Measurements from ENCODE around the gene RNF217. TPM values are rescaled to one million over a fixed set of nuclear protein-coding genes. Genes with fewer than 3 reads are reported as not detected.
"Not testable (repeated sequence)": the region's sequence is repeated elsewhere in the genome, so short reads cannot be mapped to it uniquely, and the experiment has no call there.

Gene RNF217
- total RNA-seq, 1 donor from 2014 or later: 21.8 TPM

DNA sequence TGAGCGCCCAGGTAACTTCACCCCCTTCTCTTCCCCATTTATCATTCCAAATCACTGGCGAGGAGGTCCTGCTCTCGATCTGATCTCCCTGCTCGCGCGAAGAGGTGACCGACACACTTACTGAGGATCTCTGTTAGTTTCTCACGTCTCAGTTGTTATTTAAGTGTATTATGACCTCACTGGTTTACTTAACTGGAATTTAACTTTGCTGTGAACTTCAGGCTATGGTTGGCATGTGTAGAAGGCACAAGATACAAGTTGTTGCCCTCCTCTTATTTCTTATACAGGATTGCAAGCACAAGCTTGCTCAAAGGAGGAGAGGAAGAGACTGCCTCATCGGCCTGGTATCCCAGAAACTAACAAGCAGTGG lies 1.2 kb downstream of the RNF217 start:
- ATAC-seq: peak; percentile 31

DNA sequence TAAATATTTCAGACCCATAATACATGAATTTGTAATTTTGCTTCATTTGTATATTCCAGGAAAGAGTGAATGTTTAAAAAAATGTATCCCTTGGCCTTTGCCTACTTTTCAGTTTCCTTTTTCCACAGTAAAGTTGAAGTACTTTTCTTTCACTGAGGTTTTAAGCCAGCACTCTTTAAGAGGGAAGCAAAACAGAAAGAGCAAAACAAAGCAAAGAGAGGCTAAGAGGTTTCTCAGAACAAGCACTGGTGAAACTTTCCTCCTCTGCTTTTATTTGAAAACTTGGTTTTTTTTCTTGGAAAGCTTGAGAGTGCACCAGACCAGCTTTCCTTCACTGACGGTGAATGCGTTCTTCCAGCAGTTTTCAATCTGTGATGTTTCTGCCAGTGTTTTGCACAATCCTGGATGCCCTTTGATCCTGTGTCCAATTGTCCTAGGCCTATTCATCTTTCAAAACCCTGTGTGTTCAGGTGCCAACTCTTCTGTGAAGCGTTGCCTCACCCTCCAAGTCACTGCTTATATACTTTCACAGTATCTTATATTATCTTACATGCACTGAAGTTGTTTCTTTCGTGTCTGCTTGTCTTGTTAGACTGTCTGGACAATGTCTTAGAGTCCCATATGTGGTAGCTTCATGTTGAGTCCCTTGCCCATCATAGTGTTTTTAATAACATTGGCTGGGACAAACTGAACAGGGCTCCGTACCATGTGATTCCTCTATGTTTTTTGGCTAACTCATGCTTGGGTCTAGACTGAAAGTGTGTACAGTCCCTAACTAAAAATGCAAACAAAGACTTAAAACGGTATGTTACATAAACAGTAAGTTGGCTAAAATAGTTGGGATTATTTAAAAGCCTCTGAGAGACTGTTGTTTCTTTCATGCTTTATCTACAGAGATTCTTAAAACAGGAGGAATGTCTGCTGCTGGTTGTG lies 1.9 kb downstream of the RNF217 start:
- no peak for ATAC-seq

DNA sequence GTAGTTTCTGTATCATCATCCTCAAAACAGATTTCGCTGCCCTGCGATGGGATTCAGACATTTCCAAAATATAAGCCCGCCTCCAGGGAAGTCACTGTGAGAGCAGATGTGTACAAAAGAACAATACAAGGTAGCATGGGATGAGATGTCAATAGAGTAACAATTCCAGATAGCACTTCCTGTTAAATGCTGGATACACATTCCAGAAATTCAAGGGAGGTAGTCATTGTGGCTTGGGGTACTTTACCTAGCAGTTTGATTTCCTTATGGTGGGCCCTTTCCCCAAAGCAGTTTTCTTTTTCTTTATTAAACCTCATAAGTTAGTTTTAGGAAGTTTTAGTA lies 2.5 kb downstream of the RNF217 start:
- no peak for ATAC-seq

DNA sequence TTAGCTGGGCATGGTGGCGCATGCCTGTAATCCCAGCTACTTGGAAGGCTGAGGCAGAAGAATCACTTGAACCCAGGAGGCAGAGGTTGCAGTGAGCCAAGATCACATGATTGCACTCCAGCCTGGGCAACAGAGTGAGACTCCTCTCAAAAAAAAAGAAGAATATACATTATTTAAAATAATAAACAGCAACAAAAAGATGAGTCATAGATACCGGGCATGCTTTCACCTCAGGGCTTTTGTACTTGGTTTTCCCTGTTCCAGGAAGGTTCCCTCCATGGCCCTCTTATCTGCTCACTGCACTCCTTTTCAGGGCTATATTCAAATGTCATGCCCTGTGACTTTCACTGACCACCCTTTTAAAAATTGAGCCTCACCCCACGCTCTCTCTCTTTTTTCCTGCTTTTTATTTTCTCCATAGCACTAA lies 3.2 kb downstream of the RNF217 start:
- ATAC-seq: not testable (repeated sequence)

GRCh38 chr6:124967444-124967843 lies 5.2 kb downstream of the RNF217 start:
- peak; percentile 37 for ATAC-seq

DNA sequence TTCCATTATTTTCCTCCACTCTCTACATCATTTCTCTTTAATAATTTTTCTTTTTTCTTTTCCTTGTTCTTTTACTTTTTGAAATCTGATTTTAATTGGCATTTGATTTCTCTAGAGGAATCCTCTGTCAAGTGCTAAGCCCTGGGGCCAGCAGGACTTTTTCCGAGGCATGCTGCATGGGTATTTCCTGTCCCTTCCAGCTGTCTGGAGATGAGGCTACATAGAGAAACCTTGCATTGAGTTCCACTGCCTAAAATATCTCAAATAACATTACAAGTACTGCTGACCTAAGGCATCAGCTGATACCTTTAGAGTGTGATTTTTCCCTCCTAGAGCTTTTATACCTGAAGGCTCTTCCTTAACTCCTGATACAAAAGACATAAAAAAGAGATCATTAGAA lies 6.2 kb downstream of the RNF217 start:
- ATAC-seq: no peak

DNA sequence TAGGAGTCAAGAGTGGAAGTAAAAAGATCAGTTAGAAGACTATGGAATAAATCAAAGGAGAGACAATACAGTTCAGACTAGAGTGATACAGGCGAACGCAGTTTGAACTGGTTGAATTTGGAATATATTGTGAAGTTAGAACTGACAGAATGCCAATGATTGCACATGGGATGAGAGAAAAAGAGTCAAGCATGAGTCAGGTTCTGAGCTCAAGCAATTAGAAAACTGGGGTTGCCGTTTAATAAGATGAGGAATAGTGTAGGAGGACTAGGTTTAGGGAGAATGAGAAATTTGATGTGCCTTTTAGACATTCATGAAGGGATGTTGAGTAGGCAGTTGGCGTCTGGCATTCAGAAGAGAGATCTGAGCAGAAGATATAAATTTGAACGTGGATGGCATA lies 8.0 kb downstream of the RNF217 start:
- ATAC-seq: peak; percentile 67

- ATAC-seq: no peak
Measured at GRCh38 chr6:124970763-124971162, 8.5 kb downstream of the RNF217 start.

DNA sequence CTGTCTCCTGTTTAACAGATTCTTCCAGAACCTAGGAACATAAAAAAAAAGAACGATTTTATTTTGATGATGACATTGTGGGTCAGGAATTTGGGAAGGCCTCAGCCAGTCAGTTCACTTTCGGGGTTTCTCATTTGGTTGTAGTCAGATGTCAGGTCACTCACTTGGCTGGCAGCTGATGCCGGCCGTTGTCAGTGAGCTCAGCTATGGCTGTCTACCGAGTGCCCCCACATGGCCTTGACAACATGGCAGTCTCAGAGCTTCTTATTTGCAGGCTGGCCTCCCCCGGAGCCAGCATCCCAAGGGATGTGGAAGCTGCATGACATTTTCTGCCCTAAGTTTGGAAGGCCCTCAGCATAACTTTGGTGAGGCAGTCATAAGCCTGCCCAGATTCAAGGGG lies 11.5 kb downstream of the RNF217 start:
- no peak for ATAC-seq

GRCh38 chr6:124974771-124975377 lies 12.6 kb downstream of the RNF217 start:
- ATAC-seq: no peak

DNA sequence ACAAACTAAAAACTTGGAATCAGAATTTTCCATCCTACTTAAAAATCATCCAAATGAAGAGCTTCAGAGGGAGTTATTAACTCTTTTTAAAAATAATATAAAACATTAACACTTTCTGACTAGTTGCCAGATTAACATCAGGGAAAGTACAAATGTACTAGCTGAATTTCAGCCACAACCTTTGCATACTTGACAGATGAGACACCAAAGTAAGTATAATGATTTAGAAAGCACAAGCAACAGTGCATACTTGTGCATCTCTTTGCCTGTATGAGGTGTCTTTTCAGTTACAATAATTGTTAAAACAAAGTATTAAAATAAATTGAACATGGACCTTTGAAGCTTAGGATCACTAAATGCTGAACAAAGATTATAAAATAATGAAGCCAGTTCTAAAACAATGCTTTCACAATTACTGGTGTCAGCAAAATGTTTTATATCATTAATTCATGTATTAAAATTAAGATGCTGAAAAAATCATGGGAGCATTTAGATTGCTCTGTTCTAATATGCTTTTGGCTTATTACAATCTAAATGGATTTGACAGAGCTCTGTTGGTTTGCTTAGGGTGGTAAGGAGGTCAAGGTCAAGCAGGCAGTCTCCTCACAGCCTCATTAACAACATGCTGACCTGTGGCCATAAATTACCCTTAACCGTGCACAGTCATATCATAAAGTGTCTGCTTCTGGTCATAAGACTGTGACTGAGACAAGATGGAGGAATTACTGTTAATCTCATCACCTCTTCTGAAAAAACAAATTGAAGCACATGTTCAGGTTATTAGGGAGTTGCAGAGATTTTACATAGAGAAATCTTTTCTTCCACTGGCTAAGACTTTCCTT lies 15.1 kb downstream of the RNF217 start:
- ATAC-seq: no peak

- ATAC-seq: no peak
Measured at GRCh38 chr6:124978451-124979293, 16.4 kb downstream of the RNF217 start.

DNA sequence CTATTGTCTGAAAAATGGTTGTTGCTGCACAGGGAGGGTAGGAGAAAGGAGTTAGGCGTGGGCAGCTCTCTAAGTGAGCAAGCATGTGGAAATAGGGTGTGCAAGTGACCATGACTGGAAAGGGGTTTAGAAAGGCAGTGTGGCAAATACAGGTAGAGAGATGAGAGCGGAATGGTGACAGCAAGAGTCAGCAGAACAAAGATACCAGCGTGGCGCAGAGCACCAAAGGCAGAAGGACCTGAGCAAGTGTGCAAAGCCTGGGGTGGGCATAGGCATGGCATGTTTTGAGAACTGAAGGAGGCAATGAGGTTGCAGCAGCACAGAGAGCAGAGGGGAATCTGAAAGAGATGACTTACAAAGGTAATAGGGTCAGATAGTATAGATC lies 17.0 kb downstream of the RNF217 start:
- no peak for ATAC-seq

- ATAC-seq: no peak
Measured at GRCh38 chr6:124982669-124983068, 20.4 kb downstream of the RNF217 start.

DNA sequence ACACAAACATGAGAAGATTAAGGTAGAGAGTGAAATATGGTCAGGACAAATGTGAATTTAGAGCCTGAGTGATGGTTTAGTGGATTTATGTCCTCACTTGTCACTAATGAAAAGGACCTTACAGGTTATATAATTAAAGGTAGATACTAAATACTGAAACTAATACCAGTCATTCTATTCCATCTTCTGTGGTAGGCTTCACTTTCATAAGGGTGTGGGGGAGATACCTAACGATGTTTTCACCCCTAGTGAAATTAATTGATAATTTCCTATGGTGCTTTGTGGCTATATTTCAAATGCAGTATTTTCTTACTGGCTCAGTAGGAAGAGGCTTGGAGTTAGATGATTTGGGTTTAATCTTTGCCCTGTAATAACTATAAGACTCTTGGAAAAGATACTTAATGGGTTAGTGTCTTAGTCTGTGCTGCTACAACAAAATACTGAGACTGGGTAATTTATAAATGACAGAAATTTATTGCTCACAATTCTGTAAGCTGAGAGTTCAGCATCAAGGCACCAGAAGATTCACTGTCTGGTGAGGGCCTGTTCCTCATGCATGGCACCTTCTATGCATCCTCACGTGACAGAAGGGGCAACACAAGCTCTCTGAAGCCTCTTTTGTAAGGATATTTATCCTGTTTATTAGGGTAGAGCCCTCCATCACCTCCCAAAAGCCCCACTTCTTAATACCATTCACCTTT lies 21.3 kb downstream of the RNF217 start:
- no peak for ATAC-seq

GRCh38 chr6:124984668-124985338 lies 22.6 kb downstream of the RNF217 start:
- no peak for ATAC-seq

DNA sequence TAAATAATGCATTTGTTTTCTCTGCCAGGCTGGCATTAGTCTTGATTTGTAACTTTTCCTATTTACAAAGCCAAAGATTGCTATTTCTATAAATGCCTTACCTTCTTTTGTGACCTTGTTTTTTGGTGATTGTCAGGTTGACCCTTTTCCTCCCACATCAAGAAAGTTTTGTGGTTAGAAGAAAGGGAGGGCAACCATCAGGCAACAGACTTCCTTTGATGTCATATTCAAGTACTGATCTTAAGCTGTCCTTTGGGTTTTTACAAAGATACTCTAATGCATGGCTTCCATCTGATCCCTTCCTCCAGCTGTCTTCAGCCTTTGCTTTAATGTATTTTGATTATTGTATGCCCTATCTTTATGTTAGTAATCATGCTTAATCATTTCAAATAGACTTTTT lies 23.9 kb downstream of the RNF217 start:
- ATAC-seq: no peak

DNA sequence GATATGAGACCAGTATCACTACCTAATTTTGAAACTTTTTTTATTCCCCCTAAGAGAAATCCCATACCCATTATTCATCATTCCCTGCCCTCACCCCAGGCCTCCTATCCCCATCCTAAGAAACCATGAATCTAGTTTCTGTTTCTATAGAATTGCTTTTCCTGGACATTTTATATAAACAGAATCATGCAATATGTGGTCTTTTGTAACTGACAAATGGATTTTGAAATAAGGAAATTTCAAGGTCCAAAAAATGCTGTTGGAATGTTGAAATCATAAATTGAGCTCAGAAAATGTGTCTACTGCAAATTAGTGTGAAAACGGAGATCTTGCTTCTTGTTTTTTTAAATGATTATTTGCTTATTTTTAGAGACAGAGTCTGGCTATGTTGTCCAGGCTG lies 25.1 kb downstream of the RNF217 start:
- ATAC-seq: no peak

DNA sequence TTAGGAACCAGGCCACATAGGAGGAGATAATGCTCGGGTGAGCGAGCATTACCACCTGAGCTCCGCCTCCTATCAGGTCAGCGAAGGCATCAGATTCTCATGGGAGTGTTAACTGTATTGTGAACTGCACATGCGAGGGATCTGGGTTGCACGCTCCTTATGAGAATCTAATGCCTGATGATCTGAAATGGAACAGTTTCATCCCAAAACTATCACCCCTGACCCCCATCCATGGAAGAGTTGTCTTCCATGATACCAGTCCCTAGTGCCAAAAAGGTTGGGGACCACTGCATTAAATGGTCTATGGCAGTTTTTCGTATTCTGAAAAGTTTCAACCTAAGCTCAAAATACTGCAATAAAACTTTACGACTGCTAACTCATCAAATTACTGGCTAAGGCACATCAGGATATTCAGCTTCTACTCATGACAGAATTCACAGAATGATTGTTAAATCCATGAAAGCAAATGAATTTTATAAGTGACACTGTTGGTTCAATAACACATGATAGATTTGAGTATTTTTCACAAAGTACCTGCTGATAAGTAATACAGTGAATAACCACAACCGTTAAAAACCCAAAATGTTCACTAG lies 25.9 kb downstream of the RNF217 start:
- ATAC-seq: no peak

GRCh38 chr6:124989136-124989983 lies 27.1 kb downstream of the RNF217 start:
- ATAC-seq: no peak
